ENCODE results near the gene CEP104. TPM values are rescaled to one million over a fixed set of nuclear protein-coding genes. Genes with fewer than 3 reads are reported as not detected.

The CEP104 gene
- total RNA-seq, 1 experiment from 2014 or later: 44.1 TPM

GRCh38 chr1:3817138-3817740, 39.8 kb downstream of the CEP104 start:
- Histone ChIP-seq H3K4me3 (replicated peaks in 1 of 2; ENCODE audit: low read depth in 1 of 2, low read length in 2 of 2) (no peak overlapping the region), H3K4me1 (ENCODE audit: control insufficient read depth in 1 of 2, insufficient read depth in 2 of 2, low read length in 2 of 2) (no peaks in the 10 kb centered on the region), H3K9ac (ENCODE audit: low read length) (no peak overlapping the region), H2AFZ (ENCODE audit: low read depth, low read length, poor library complexity, severe bottlenecking) (no peak overlapping the region), H3K9me3 (ENCODE audit: control insufficient read depth in 1 of 2, insufficient read depth in 1 of 2, low read depth in 1 of 2, low read length in 2 of 2) (no peaks in the 10 kb centered on the region), H3K36me3 (ENCODE audit: control insufficient read depth in 1 of 2, insufficient read depth in 2 of 2, low read length in 2 of 2) (no peaks in the 10 kb centered on the region; a peak in 1 of 4 replicates), H3K27me3 (ENCODE audit: insufficient read depth, low read length) (no peaks in the 10 kb centered on the region), H3K27ac (ENCODE audit: low read depth, low read length) (no peak overlapping the region), H3K4me2 (ENCODE audit: low read length) (no peak overlapping the region), H4K20me1 (ENCODE audit: insufficient read depth) (no peaks in the 10 kb centered on the region), H3K9me2 (ENCODE audit: insufficient read depth) (no peaks in the 10 kb centered on the region), H3K79me2 (ENCODE audit: insufficient read depth, low read length) (no peaks in the 10 kb centered on the region)
- ChIA-PET CTCF (no interaction called here), POLR2A (no interaction called here), RAD21 (ENCODE audit: low non-redundant PET in 1 of 2, low total read pairs in 2 of 2, uncharacterized antibody in 2 of 2, unreplicated experiment in 2 of 2) (no interaction called here)
- intact Hi-C loops (cut with micrococcal nuclease): no loop called here
- ATAC-seq (peak; percentile 31; the same call in 1 of the 2 replicates), DNase-seq (ENCODE audit: low read depth, low spot score) (no peak)
- BruUV-seq (replicated peaks): no TSS peak
- TF ChIP-seq ZFX (IDR thresholded peaks at IDR 0.05) (no peak), ZBTB33 (IDR thresholded peaks at IDR 0.05; ENCODE audit: extremely low read depth, insufficient replicate concordance, low read length) (no peak), POLR2A (IDR thresholded peaks at IDR 0.05; ENCODE audit: borderline replicate concordance, extremely low read depth, insufficient read depth, insufficient read length) (no peak), MAX (IDR thresholded peaks at IDR 0.05) (no peak), EZH2phosphoT487 (IDR thresholded peaks at IDR 0.05; ENCODE audit: borderline replicate concordance) (no peak), CBX3 (IDR thresholded peaks at IDR 0.05; ENCODE audit: low read depth) (no peak), CTCF (IDR thresholded peaks at IDR 0.05 in 2 of 3, conservative IDR thresholded peaks at IDR 0.05 in 1 of 3; ENCODE audit: borderline replicate concordance in 1 of 3, insufficient read depth in 1 of 3, low read depth in 2 of 3, low read length in 2 of 3) (no peak)

All from HCT116 (cell line).